SK-N-SH treated with all-trans-retinoic acid at 6 μM for 48 hours (cell line): ENCODE measurements around the gene TRMT10A.

Source experiments
- CSDC2 ChIP-seq: fragments of 250-450 bp; sonication (Bioruptor Pico); IDR thresholded peaks from 2 replicates; pipeline ENCODE4 v1.5.0; 2020; ENCODE audit warnings: mild to moderate bottlenecking, moderate library complexity
- ESRRG ChIP-seq: fragments of 250-450 bp; sonication (Bioruptor Pico); IDR thresholded peaks from 2 replicates; pipeline ENCODE4 v1.6.1; 2021; ENCODE audit warnings: mild to moderate bottlenecking
- OSR1 ChIP-seq: fragments of 250-450 bp; sonication (Bioruptor Pico); IDR thresholded peaks from 2 replicates; pipeline ENCODE4 v1.8.0; 2022; ENCODE audit warnings: moderate library complexity, mild to moderate bottlenecking, inconsistent platforms
- PPARA ChIP-seq: fragments of 250-450 bp; sonication (Bioruptor Pico); IDR thresholded peaks from 2 replicates; pipeline ENCODE4 v1.5.0; 2020; ENCODE audit warnings: mild to moderate bottlenecking, borderline replicate concordance
- RARB ChIP-seq: fragments of 250-450 bp; sonication (Bioruptor Pico); IDR thresholded peaks from 2 replicates; pipeline ENCODE4 v1.8.0; 2021; ENCODE audit warnings: mild to moderate bottlenecking, moderate library complexity
- TOX ChIP-seq: fragments of 250-450 bp; sonication (Bioruptor Pico); IDR thresholded peaks from 2 replicates; pipeline ENCODE4 v1.8.0; 2021; ENCODE audit warnings: mild to moderate bottlenecking, moderate library complexity, borderline replicate concordance
- ZC3H10 ChIP-seq: fragments of 250-450 bp; sonication (Bioruptor Pico); IDR thresholded peaks from 2 replicates; pipeline ENCODE4 v1.5.1; 2021; ENCODE audit warnings: mild to moderate bottlenecking, moderate library complexity
- ZFP3 ChIP-seq: fragments of 250-450 bp; sonication (Bioruptor Pico); IDR thresholded peaks from 2 replicates; pipeline ENCODE4 v1.5.0; 2020; ENCODE audit warnings: mild to moderate bottlenecking, moderate library complexity
- ZFP30 ChIP-seq: fragments of 450-650 bp; formaldehyde crosslinking; IDR thresholded peaks from 2 replicates; pipeline ENCODE4 v1.5.0; 2022; ENCODE audit warnings: mild to moderate bottlenecking, moderate library complexity
- ZNF8 ChIP-seq: fragments of 450-650 bp; formaldehyde crosslinking; IDR thresholded peaks from 2 replicates; pipeline ENCODE4 v1.5.0; 2020; ENCODE audit warnings: mild to moderate bottlenecking, moderate library complexity
- TF ChIP-seq, protein P1 (sequence below): fragments of 250-450 bp; sonication (Bioruptor Pico); IDR thresholded peaks from 2 replicates; pipeline ENCODE4 v1.5.1; 2020; ENCODE audit warnings: low read depth, mild to moderate bottlenecking, moderate library complexity
- TF ChIP-seq, protein P2 (sequence below): fragments of 250-450 bp; sonication (Bioruptor Pico); IDR thresholded peaks from 2 replicates; pipeline ENCODE4 v1.5.0; 2020; ENCODE audit warnings: mild to moderate bottlenecking, moderate library complexity
- TF ChIP-seq, protein P3 (sequence below): fragments of 250-450 bp; sonication (Bioruptor Pico); IDR thresholded peaks from 2 replicates; pipeline ENCODE4 v1.8.0; 2020; ENCODE audit warnings: mild to moderate bottlenecking, moderate library complexity, borderline replicate concordance

DNA sequence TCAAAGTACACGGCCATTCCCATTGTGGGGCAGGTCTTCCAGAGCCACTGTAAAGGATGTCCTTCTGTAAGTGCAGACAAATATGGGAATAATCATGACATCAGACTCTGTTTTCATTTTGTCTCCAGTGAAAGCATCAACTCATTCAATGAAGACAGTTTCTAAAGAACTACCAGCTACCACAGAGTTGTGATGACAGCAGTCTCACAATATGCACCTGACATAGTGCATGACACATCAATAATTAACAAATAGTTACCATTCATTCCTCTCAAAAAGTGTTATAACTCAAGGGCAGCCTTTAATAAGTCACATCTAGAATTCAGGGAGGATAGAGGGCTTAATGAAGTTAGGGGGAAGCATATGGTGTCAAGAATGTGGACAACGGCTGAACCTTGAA lies 31.0 kb upstream of the TRMT10A start:
- TF ChIP-seq, protein P1, sequence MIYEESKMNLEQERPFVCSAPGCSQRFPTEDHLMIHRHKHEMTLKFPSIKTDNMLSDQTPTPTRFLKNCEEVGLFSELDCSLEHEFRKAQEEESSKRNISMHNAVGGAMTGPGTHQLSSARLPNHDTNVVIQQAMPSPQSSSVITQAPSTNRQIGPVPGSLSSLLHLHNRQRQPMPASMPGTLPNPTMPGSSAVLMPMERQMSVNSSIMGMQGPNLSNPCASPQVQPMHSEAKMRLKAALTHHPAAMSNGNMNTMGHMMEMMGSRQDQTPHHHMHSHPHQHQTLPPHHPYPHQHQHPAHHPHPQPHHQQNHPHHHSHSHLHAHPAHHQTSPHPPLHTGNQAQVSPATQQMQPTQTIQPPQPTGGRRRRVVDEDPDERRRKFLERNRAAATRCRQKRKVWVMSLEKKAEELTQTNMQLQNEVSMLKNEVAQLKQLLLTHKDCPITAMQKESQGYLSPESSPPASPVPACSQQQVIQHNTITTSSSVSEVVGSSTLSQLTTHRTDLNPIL (CRISPR knock-in tag): no peak
- TF ChIP-seq, protein P2, sequence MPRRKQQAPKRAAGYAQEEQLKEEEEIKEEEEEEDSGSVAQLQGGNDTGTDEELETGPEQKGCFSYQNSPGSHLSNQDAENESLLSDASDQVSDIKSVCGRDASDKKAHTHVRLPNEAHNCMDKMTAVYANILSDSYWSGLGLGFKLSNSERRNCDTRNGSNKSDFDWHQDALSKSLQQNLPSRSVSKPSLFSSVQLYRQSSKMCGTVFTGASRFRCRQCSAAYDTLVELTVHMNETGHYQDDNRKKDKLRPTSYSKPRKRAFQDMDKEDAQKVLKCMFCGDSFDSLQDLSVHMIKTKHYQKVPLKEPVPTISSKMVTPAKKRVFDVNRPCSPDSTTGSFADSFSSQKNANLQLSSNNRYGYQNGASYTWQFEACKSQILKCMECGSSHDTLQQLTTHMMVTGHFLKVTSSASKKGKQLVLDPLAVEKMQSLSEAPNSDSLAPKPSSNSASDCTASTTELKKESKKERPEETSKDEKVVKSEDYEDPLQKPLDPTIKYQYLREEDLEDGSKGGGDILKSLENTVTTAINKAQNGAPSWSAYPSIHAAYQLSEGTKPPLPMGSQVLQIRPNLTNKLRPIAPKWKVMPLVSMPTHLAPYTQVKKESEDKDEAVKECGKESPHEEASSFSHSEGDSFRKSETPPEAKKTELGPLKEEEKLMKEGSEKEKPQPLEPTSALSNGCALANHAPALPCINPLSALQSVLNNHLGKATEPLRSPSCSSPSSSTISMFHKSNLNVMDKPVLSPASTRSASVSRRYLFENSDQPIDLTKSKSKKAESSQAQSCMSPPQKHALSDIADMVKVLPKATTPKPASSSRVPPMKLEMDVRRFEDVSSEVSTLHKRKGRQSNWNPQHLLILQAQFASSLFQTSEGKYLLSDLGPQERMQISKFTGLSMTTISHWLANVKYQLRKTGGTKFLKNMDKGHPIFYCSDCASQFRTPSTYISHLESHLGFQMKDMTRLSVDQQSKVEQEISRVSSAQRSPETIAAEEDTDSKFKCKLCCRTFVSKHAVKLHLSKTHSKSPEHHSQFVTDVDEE (CRISPR knock-in tag): no peak
- TF ChIP-seq ZFP30 (no peak), ZC3H10 (CRISPR knock-in tag) (no peak), ZNF8 (CRISPR knock-in tag) (no peak), PPARA (CRISPR knock-in tag) (no peak), ZFP3 (CRISPR knock-in tag) (no peak), OSR1 (CRISPR knock-in tag) (no peak), RARB (CRISPR knock-in tag) (no peak), TOX (no peak), CSDC2 (CRISPR knock-in tag) (no peak), ESRRG (CRISPR knock-in tag) (no peak)
- TF ChIP-seq, protein P3, sequence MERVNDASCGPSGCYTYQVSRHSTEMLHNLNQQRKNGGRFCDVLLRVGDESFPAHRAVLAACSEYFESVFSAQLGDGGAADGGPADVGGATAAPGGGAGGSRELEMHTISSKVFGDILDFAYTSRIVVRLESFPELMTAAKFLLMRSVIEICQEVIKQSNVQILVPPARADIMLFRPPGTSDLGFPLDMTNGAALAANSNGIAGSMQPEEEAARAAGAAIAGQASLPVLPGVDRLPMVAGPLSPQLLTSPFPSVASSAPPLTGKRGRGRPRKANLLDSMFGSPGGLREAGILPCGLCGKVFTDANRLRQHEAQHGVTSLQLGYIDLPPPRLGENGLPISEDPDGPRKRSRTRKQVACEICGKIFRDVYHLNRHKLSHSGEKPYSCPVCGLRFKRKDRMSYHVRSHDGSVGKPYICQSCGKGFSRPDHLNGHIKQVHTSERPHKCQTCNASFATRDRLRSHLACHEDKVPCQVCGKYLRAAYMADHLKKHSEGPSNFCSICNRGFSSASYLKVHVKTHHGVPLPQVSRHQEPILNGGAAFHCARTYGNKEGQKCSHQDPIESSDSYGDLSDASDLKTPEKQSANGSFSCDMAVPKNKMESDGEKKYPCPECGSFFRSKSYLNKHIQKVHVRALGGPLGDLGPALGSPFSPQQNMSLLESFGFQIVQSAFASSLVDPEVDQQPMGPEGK (CRISPR knock-in tag): no peak
